Panc1 (cell line): ENCODE results near the gene NTRK2. TPM values are rescaled to one million over a fixed set of nuclear protein-coding genes. Genes with fewer than 3 reads are reported as not detected.

Source experiments
- ATAC-seq: fragments of 200-7000 bp; cut with Tn5 transposase; 2 replicates; pipeline ENCODE4 v1.9.1; 2020; ENCODE audit warnings: mild to moderate bottlenecking, moderate library complexity
- BruUV-seq: library from RNA; stranded (reverse); fragments of 400-500 nt; replicated peaks from 2 replicates; lab custom pipeline; 2021; lab: Mats Ljungman, UMichigan
- CTCF ChIA-PET: fragments of 300-600 bp; sonication (Branson Sonifier 250); formaldehyde crosslinking; loops from one replicate; lab custom pipeline; 2022; ENCODE audit warnings: antibody characterized with exemption; lab: Charles Lee
- POLR2A ChIA-PET: fragments of 300-600 bp; sonication (Branson Sonifier 250); formaldehyde crosslinking; loops from one replicate; lab custom pipeline; 2022; ENCODE audit warnings: antibody characterized with exemption; lab: Charles Lee
- DNase-seq: peaks from one replicate; pipeline ENCODE4 v3.0.0-alpha.2; 2010; ENCODE audit warnings: low read depth, low spot score
- H3K27ac ChIP-seq: 2 replicates; pipeline ENCODE4 v1.5.1; 2011; ENCODE audit warnings: mild to moderate bottlenecking, low read length, inconsistent platforms
- H3K27me3 ChIP-seq: fragments of 200-500 bp; sonication (Bioruptor generic); 2 replicates; pipeline ENCODE4 v1.6.0; 2014; ENCODE audit warnings: low read length, inconsistent platforms; ENCODE audit not compliant: control insufficient read depth, insufficient read depth
- H3K36me3 ChIP-seq: fragments of 200-500 bp; sonication (Bioruptor generic); 2 replicates; pipeline ENCODE4 v1.5.1; 2014; ENCODE audit warnings: inconsistent platforms, mild to moderate bottlenecking, low read length, moderate library complexity; ENCODE audit not compliant: control insufficient read depth, insufficient read depth
- H3K4me1 ChIP-seq: 2 replicates; pipeline ENCODE4 v1.5.1; 2011; ENCODE audit warnings: inconsistent platforms, mild to moderate bottlenecking, low read length, moderate library complexity; ENCODE audit not compliant: control insufficient read depth, insufficient read depth
- H3K4me3 ChIP-seq, 2 experiments: 2 replicates each; pipeline ENCODE4 v1.5.1; 2011 to 2012; ENCODE audit warnings: low read depth in 2 of 2, low read length in 2 of 2, mild to moderate bottlenecking in 2 of 2, inconsistent platforms in 1 of 2, moderate library complexity in 1 of 2
- H3K9me3 ChIP-seq: fragments of 200-500 bp; sonication (Bioruptor generic); 2 replicates; pipeline ENCODE4 v1.5.1; 2014; ENCODE audit warnings: low read depth, mild to moderate bottlenecking, inconsistent platforms, low read length, moderate library complexity; ENCODE audit not compliant: control insufficient read depth, insufficient read depth
- POLR2AphosphoS5 ChIP-seq: IDR thresholded peaks from 2 replicates; pipeline ENCODE4 v1.6.1; 2012; ENCODE audit warnings: mild to moderate bottlenecking, low read depth, low read length, moderate library complexity
- REST ChIP-seq, 2 experiments: IDR thresholded peaks; 2 replicates each; pipeline ENCODE4 v1.6.1; 2011 to 2012; ENCODE audit warnings: low read depth in 2 of 2, control low read depth in 1 of 2, low read length in 1 of 2, mild to moderate bottlenecking in 1 of 2, moderate library complexity in 1 of 2; ENCODE audit not compliant: insufficient read depth in 1 of 2
- SIN3A ChIP-seq: IDR thresholded peaks from 2 replicates; pipeline ENCODE4 v1.6.1; 2012; ENCODE audit warnings: low read depth, mild to moderate bottlenecking, low read length, moderate library complexity, borderline replicate concordance; ENCODE audit not compliant: insufficient read depth
- TCF7L2 ChIP-seq: IDR thresholded peaks from 2 replicates; pipeline ENCODE4 v1.6.1; 2011; ENCODE audit warnings: mild to moderate bottlenecking, low read depth, low read length, inconsistent platforms
- in situ Hi-C: cut with HindIII; loops from 2 replicates; pipeline ENCODE4 v1.10.0; 2016; ENCODE audit warnings: low sequenced_read_pairs, low pct_unique_long_range_greater_than_20kb
- intact Hi-C: fragments of 100-400 bp; cut with micrococcal nuclease; formaldehyde crosslinking; loops from one replicate; pipeline ENCODE4 v1.10.0; 2022; ENCODE audit not compliant: unreplicated experiment
- total RNA-seq: library from RNA; stranded (reverse); gene quantifications from one replicate; pipeline ENCODE4 v1.2.1, GENCODE V29; 2021; ENCODE audit not compliant: unreplicated experiment
- TF ChIP-seq, protein P1 (sequence below): fragments of 450-650 bp; IDR thresholded peaks from 2 replicates; pipeline ENCODE4 v1.5.1; 2017; ENCODE audit warnings: mild to moderate bottlenecking

NTRK2 gene
- total RNA-seq, 1 experiment from 2014 or later, result 0.23 TPM

GRCh38 chr9:84636436-84636835, 33.1 kb upstream of the NTRK2 start:
- no peaks in the 10 kb centered on the region for H3K4me1 ChIP-seq
- DNase-seq (no peak), ATAC-seq (no peak)
- H3K36me3 ChIP-seq, result no peaks in the 10 kb centered on the region
- CTCF ChIA-PET, result no interaction called here
- BruUV-seq, result no TSS peak
- no peak overlapping the region for H3K27ac ChIP-seq
- no peaks in the 10 kb centered on the region; the same call in 1 of the 2 replicates for H3K9me3 ChIP-seq
- intact Hi-C loops (no loop called here), in situ Hi-C loops (no loop called here)
- TF ChIP-seq, protein P1, sequence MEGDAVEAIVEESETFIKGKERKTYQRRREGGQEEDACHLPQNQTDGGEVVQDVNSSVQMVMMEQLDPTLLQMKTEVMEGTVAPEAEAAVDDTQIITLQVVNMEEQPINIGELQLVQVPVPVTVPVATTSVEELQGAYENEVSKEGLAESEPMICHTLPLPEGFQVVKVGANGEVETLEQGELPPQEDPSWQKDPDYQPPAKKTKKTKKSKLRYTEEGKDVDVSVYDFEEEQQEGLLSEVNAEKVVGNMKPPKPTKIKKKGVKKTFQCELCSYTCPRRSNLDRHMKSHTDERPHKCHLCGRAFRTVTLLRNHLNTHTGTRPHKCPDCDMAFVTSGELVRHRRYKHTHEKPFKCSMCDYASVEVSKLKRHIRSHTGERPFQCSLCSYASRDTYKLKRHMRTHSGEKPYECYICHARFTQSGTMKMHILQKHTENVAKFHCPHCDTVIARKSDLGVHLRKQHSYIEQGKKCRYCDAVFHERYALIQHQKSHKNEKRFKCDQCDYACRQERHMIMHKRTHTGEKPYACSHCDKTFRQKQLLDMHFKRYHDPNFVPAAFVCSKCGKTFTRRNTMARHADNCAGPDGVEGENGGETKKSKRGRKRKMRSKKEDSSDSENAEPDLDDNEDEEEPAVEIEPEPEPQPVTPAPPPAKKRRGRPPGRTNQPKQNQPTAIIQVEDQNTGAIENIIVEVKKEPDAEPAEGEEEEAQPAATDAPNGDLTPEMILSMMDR, result no peak
- TF ChIP-seq SIN3A (no peak), POLR2AphosphoS5 (no peak), REST (IDR thresholded peaks at IDR 0.05; ENCODE audit: insufficient read depth in 1 of 2, low read depth in 2 of 2, low read length in 1 of 2) (no peak), TCF7L2 (no peak)
- H3K4me3 ChIP-seq, result no peak overlapping the region
- no peaks in the 10 kb centered on the region for H3K27me3 ChIP-seq
- POLR2A ChIA-PET, result no interaction called here

DNA sequence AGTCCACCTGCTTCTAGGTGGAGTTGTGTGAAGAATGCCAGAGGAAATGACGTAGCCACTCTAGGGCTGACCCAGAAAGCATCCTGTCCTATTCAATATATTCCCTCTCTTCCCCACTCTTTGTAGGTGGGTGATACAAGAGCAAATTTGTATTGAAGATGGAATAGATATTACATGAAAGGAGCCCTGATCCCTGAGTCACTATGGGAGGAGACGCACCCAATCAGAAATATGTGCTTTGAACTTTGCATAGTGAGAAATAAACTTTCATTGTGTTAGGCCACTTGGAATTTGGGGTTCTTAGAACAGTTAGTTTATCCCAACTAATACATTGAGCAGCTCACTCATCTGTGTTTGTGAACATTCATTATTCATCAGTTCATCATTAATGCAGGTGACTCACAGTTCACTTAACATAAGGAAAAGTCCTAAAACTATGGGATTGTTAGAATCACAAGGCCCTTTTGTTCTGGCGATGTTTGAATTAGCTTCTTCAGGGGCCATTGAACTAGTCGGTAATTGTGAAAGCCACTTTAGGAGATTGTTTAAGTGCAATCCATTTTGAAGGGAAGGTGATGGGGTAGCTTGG, 26.9 kb upstream of the NTRK2 start:
- H3K9me3 ChIP-seq, result no peaks in the 10 kb centered on the region; the same call in 1 of the 2 replicates
- no TSS peak for BruUV-seq
- no peaks in the 10 kb centered on the region for H3K4me1 ChIP-seq
- H3K27ac ChIP-seq, result no peak overlapping the region
- POLR2A ChIA-PET, result no interaction called here
- in situ Hi-C loops, result no loop called here
- CTCF ChIA-PET, result no interaction called here
- intact Hi-C loops, result no loop called here
- ATAC-seq (no peak), DNase-seq (no peak)
- no peak overlapping the region for H3K4me3 ChIP-seq
- no peak for TF ChIP-seq REST (IDR thresholded peaks at IDR 0.05; ENCODE audit: insufficient read depth in 1 of 2, low read depth in 2 of 2, low read length in 1 of 2)
- TF ChIP-seq SIN3A, result no peak
- TF ChIP-seq, protein P1, result no peak
- TF ChIP-seq POLR2AphosphoS5, result no peak
- no peak for TF ChIP-seq TCF7L2
- no peaks in the 10 kb centered on the region for H3K27me3 ChIP-seq
- no peaks in the 10 kb centered on the region for H3K36me3 ChIP-seq
